GM18517 (cell line): ENCODE results near the gene DR1.
A peak's percentile ranks its signal among the peaks of the same experiment; 100 is the strongest.

Experiments
- ATAC-seq: cut with Tn5 transposase; IDR thresholded peaks from one replicate; pipeline ENCODE4 v1.9.1; 2021; ENCODE audit warnings: mild to moderate bottlenecking, moderate library complexity; ENCODE audit not compliant: unreplicated experiment

Gene DR1

GRCh38 chr1:93345633-93346420, at the start of gene DR1:
TSS of gene DR1 (plus strand) at chr1:93345907. CDS start at chr1:93346646, 739 bp downstream.
- peak; percentile 60 for ATAC-seq

DNA sequence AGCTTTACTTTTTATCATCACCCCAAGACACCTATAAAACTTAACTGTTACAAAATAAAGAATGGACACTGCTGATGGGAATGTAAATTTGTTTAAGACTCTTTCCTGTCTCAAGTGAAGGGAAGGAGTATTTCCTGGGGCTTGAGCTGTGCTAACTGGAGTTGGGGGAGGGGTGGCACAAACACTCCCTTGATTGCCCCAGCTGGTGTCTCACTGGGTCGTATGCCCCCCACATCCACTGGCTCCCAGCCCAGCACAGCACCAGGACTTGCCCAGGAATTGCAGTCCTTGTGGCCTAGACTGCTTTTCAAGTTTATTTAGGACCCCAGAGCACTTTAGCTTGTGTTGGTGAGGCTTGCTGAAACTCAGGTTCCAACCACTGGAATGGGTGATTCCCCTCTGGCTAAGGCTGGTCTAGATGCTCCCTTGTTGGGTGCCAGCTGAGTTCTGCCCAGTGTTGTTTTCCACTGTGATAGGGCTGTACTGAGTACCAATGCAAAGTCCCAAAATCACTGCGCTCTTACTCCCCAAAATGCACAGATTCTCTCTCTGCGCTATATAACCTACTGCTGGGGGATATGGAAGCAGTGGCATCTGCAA, 49.1 kb upstream of the DR1 start:
- ATAC-seq: no peak

- ATAC-seq: no peak
These were observed 44.6 kb upstream of the DR1 start for GRCh38 chr1:93301131-93301530.

- ATAC-seq: no peak
These were observed 43.6 kb upstream of the DR1 start for GRCh38 chr1:93302078-93302477.

- ATAC-seq: no peak
These were observed 41.0 kb upstream of the DR1 start for GRCh38 chr1:93304716-93305138.

DNA sequence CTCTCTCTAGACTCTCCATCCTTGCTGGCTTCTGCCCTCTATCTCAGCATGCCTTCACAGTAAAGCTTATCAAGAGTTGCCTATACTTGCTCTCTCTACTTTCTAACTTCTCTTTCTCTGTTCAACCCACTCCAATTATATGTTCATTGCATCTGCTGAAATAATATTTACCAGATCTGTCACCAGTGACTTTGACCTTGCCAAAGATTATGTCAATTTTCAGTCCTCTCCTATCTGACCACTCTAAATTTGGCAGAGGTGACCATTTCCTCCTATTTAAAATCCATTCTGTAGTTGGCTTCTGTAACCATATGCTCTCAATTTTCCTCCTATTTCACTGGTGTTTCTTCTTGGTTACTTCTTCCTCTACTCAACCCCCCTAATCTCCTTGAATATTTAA, 38.8 kb upstream of the DR1 start:
- no peak for ATAC-seq

- ATAC-seq: no peak
These were observed 32.7 kb upstream of the DR1 start for GRCh38 chr1:93313026-93313425.

DNA sequence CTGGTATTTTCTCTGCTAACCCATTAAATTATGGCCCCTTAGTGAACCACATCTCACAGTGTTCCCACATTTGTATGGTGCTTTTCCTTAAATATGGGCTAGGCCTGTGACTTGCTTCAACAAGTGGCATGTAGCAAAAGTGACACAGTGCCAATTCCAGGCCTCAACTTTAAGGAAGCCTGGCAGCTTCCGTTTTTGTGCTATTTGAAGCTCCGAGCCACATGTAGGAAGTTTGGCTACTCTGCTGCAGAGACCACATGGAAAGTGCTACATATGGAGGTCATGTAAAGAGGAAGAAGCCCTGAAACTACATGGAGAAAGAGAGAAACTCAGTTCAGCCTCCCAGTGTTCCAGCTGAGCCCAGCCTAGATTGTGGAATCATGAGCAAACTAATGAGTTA, 28.5 kb upstream of the DR1 start:
- no peak for ATAC-seq

- ATAC-seq: no peak
These were observed 27.8 kb upstream of the DR1 start for GRCh38 chr1:93317943-93318342.

DNA sequence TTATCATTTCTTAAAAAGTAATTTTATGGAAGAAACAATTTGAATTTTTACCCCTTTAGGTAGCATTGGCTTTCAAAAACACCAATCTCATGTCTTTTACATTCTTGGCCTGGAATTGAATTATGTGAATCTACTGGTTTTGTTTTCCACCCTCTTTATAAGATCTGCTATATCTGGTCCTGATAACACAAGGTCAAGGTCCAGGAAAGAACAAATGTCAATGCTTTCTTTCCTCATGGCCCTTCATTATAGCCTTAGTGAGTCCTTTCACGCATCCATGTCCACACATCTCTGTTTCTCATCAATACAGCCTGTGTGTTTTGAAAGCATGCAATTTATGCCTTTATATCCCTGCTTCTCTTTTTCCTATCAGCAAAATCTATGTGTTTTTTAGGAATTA, 24.0 kb upstream of the DR1 start:
- ATAC-seq: no peak

DNA sequence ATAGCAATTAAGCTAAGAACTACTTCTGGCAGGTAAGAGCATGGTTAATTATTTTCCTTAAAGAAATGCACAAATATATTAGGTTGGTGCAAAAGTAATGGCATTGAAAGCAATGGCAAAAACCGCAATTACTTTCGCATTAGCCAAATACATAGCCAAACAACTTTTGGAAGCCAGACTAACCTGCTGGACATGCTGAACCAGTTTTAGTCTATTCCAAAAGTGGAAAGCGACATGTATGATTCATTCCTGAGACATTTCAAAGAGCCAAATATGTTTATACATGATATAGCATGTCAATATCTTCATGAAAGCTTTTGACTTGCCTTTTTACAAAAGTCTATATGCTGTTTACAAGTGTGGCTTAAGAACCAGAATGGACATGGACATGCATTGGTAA, 23.4 kb upstream of the DR1 start:
- ATAC-seq: no peak

GRCh38 chr1:93323185-93323820, 22.4 kb upstream of the DR1 start:
- ATAC-seq: no peak

DNA sequence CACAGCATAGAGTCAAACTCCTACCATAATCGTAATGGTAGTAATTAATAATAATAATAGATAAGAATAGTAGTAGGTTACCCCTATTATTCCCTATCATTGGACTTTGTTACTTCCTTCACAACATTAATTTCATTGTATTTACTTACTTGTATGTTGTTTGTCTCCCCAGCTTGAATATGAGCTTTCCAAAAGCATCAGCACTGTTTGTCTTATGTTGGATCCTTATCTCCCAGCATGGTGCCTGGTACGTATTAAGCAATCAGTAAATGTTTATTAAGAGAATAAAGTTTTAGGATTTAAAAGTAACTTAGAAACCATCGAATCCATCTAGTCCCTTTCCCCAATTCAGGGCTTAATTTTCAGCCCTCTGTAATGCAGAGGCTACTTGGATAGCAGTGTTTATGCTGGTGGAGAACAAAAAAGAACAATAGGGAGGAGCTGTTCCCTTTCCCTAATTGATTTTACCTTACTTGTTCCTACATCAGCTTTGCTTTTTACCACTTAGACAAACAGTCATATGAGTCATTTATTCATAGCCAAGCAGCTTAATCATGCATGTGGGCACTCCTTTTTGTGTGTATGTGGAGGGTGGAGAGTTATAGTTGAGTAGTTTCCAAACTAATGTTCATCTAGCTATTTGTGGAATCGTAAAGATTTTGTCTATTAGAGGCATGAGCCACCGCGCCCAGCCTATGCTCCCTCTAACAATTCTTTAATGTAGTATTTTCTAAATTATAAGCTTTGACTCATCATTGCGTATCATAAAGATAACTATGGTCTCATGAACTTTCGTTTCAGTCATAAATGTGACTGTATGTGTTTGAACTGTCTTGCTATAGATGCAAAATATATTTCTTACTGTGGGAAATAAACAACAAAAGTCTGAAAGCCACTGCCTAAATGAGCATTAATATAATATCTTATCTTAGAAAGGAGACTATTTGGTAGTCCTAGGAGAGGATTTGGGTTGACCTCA, 20.9 kb upstream of the DR1 start:
- no peak for ATAC-seq

DNA sequence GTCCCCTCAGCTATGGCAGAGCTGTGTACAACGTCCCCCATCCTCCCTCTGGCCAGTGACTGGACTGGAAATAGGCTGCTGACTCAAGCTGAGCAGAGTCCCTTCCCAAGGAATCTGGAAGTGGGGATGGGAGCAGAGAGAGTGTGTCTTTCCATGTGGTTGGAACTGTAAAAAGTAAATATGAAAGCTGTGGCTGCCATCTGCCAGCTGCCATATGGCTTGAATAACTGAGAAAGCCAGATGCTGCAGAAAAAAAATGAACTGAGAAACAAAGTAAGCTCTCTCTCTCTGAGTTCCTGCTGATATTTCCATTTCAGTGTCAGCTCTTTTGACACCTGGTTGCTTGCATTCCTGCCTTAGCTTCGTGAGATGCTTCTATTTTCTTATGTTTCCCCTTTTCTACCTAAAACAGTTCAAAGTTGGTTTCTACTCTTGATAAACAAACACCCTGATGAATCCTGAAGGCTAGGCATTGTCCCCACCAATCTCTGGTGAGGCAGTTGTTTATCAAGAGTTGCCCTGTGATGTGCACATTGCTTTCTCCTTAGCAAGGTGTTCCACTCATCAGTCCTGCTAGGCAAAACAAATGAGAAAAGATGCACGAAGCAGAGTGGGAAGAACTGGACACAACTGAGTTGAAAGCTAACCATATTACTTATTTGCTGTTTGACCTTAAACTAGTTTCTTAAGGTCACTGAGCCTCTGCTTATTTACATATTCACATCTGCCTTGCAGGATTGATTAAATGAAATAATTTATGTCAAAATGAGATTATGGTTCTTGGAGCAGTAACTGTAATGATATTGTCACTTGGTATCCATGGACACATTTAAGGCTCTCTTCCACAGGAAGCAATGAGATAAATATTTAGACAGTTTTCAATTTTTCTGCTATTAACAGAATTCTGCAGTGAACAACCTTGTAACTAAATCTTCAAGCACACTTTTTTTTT, 16.6 kb upstream of the DR1 start:
- peak; percentile 86 for ATAC-seq

DNA sequence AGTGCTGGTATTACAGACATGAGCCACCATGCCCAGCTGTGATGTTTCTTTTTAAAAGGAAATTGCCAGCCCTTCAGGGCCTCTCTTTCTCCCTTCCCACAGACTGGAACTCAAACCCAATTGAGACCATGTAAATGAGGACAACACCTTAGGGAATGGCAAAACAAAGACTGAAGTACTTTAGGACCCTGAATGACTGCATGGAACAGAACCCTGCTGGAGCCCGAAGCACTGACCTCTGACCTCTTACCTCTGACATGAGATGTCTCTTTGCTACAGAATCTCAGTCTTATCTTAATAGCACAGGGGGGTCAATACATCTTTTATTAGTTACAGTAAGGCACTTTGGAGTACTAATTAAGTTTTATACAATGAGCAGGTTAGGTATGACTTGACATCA, 15.5 kb upstream of the DR1 start:
- no peak for ATAC-seq

GRCh38 chr1:93330617-93331016, 15.1 kb upstream of the DR1 start:
- ATAC-seq: no peak

- no peak for ATAC-seq
These were observed 14.3 kb upstream of the DR1 start for GRCh38 chr1:93331412-93331811.

DNA sequence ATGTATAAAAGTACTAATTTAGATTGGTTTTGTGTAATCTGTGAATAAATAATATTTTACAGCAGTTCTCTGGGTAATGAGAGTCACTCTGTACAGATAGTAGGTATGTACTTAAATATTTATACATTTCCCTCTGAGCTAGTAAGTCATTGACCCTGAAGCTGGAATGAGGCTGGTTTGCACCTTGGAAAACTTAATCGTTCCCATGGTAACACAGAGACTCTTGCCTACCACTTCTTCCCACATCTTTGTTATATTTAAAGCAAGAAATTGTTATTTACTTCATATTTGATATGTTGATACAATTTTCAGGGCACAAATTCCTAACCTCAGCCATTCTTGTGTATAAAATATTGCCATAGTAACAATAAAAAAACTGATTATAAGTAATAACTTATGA, 13.3 kb upstream of the DR1 start:
- ATAC-seq: no peak

DNA sequence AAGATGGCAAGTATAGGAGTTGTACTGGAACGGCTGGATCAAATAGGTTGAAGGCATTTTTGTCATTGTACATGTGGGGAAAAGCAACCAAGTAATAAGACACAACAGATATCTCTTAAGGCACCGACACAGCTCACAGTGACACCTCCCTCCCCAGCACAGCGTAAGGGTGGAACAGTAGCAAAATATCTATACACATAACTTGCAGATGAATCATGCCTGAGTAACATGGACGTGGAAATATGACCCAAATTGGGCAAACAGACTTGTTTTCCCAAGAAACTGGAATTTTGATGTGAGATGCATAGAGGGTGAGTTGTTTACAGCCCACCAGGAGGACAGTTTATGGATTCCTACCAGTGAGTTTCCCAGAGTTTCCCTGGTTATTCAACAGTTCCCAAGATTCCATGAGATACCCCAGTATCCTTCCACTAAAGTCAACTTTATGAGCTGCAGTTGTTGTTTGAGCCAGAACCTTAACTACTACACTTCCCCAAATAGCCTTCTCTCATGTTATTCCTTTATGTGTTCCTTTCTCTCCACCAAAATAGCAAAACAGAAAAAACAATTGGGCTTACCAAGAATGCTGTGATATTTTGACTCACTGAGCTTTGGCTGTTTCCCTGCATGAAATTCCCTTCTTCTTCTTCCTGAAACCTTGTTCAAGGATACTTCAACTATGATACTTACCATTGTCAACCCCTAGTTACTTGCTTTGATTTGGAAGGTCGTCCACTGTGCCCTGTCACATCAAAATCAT, 7.1 kb upstream of the DR1 start:
- ATAC-seq: no peak
